Bronchial epithelial cell (primary cell): ENCODE measurements around the gene RHBDF2. TPM values are rescaled to one million over a fixed set of nuclear protein-coding genes. Genes with fewer than 3 reads are reported as not detected.

Experiments
- DNase-seq: peaks from one replicate; pipeline ENCODE4 v3.0.0-alpha.2; 2010; ENCODE audit warnings: low read depth
- FAIRE-seq: peaks from 2 replicates; lab custom pipeline; 2011; peaks lifted over from hg19 to GRCh38; lab: Jason Lieb, UNC
- H3K27me3 ChIP-seq: 2 replicates; pipeline ENCODE4 v1.5.1; 2011; ENCODE audit warnings: low read length; ENCODE audit not compliant: control insufficient read depth, insufficient read depth
- H3K36me3 ChIP-seq: 2 replicates; pipeline ENCODE4 v1.5.1; 2011; ENCODE audit warnings: low read length; ENCODE audit not compliant: control insufficient read depth, insufficient read depth
- H3K4me3 ChIP-seq: 2 replicates; pipeline ENCODE4 v1.5.1; 2011; ENCODE audit warnings: mild to moderate bottlenecking, low read depth, low read length, control low read depth
- CTCF ChIP-seq: IDR thresholded peaks from 2 replicates; pipeline ENCODE4 v1.5.1; 2011; ENCODE audit warnings: mild to moderate bottlenecking, moderate library complexity, low read length, control low read depth, inconsistent platforms; ENCODE audit not compliant: insufficient read depth, severe bottlenecking
- total RNA-seq: library from RNA; depleted of rRNA; stranded (reverse); fragments of >200 nt; gene quantifications from 2 replicates; pipeline ENCODE4 v1.2.1, GENCODE V29; 2014

RHBDF2 gene
- total RNA-seq, 1 donor from 2014 or later = 10.8 TPM

- Histone ChIP-seq H3K4me3 (no peak overlapping the region), H3K36me3 (no peaks in the 10 kb centered on the region), H3K27me3 (no peaks in the 10 kb centered on the region)
- no peak for TF ChIP-seq CTCF
- FAIRE-seq = no peak
- peak; percentile 27 for DNase-seq
Observed at GRCh38 chr17:76444518-76445311, 56.5 kb downstream of the RHBDF2 start.

- H3K4me3 ChIP-seq = no peak overlapping the region
- no peak for TF ChIP-seq CTCF
- no peaks in the 10 kb centered on the region for H3K27me3 ChIP-seq
- H3K36me3 ChIP-seq = no peaks in the 10 kb centered on the region
- no peak for DNase-seq
- no peak for FAIRE-seq
Observed at GRCh38 chr17:76442341-76443338, 58.6 kb downstream of the RHBDF2 start.

- TF ChIP-seq CTCF = no peak
- FAIRE-seq (no peak), DNase-seq (no peak)
- Histone ChIP-seq H3K36me3 (no peaks in the 10 kb centered on the region), H3K4me3 (no peak overlapping the region), H3K27me3 (no peaks in the 10 kb centered on the region)
Observed at GRCh38 chr17:76441686-76442340, 59.4 kb downstream of the RHBDF2 start.

- no peaks in the 10 kb centered on the region for H3K27me3 ChIP-seq
- DNase-seq (no peak), FAIRE-seq (no peak)
- no peaks in the 10 kb centered on the region for H3K36me3 ChIP-seq
- no peak for TF ChIP-seq CTCF
- H3K4me3 ChIP-seq = no peak overlapping the region
Observed at GRCh38 chr17:76440751-76441362, 60.4 kb downstream of the RHBDF2 start.

- TF ChIP-seq CTCF = no peak
- FAIRE-seq (no peak), DNase-seq (no peak)
- H3K27me3 ChIP-seq = no peaks in the 10 kb centered on the region
- H3K36me3 ChIP-seq = no peaks in the 10 kb centered on the region
- no peak overlapping the region for H3K4me3 ChIP-seq
Observed at GRCh38 chr17:76439314-76439928, 61.8 kb downstream of the RHBDF2 start.
